GM23338 (cell line): ENCODE results near the gene AMZ1. TPM values are rescaled to one million over a fixed set of nuclear protein-coding genes. Genes with fewer than 3 reads are reported as not detected.

Experiments used
- ATAC-seq: fragments of 200-7000 bp; cut with Tn5 transposase; 3 replicates; pipeline ENCODE4 v1.9.1; 2020
- DNase-seq: peaks from one replicate; pipeline ENCODE4 v3.0.0-alpha.2; 2015; ENCODE audit warnings: low spot score
- H2AFZ ChIP-seq: fragments of 200-600 bp; sonication (generic); 2 replicates; pipeline ENCODE4 v1.8.0; 2016; ENCODE audit warnings: antibody characterized with exemption, mild to moderate bottlenecking, moderate library complexity
- H3F3A ChIP-seq: fragments of 200-600 bp; sonication (generic); replicated peaks from 2 replicates; pipeline ENCODE4 v1.8.0; 2017; ENCODE audit warnings: antibody characterized with exemption, mixed run types, low read depth
- H3K27ac ChIP-seq: fragments of 200-600 bp; sonication (generic); 2 replicates; pipeline ENCODE4 v1.6.1; 2016; ENCODE audit warnings: low read depth
- H3K27me3 ChIP-seq: fragments of 200-600 bp; sonication (generic); 2 replicates; pipeline ENCODE4 v1.8.0; 2016; ENCODE audit warnings: mild to moderate bottlenecking, mixed run types, moderate library complexity; ENCODE audit not compliant: insufficient read depth
- H3K36me3 ChIP-seq: fragments of 200-600 bp; sonication (generic); 2 replicates; pipeline ENCODE4 v1.8.0; 2016; ENCODE audit warnings: mild to moderate bottlenecking; ENCODE audit not compliant: insufficient read depth
- H3K4me1 ChIP-seq: fragments of 200-600 bp; sonication (generic); 2 replicates; pipeline ENCODE4 v1.8.0; 2016; ENCODE audit warnings: mild to moderate bottlenecking, moderate library complexity; ENCODE audit not compliant: insufficient read depth
- H3K4me2 ChIP-seq: fragments of 200-600 bp; sonication (generic); 2 replicates; pipeline ENCODE4 v1.7.1; 2017; ENCODE audit warnings: mixed run types
- H3K4me3 ChIP-seq: fragments of 200-600 bp; sonication (generic); 2 replicates; pipeline ENCODE4 v1.6.1; 2016; ENCODE audit warnings: mixed run types
- H3K79me2 ChIP-seq: fragments of 200-600 bp; sonication (generic); replicated peaks from 2 replicates; pipeline ENCODE4 v1.8.0; 2017; ENCODE audit warnings: mild to moderate bottlenecking; ENCODE audit not compliant: insufficient read depth
- H3K9me2 ChIP-seq: fragments of 200-600 bp; sonication (generic); 2 replicates; pipeline ENCODE4 v1.8.0; 2017; ENCODE audit not compliant: insufficient read depth
- H4K20me1 ChIP-seq: fragments of 200-600 bp; sonication (generic); replicated peaks from 2 replicates; pipeline ENCODE4 v1.8.0; 2017; ENCODE audit warnings: mild to moderate bottlenecking; ENCODE audit not compliant: insufficient read depth
- H3K27ac Mint-ChIP-seq: 2 replicates; pipeline ENCODE4 v1.8.0; 2020; ENCODE audit warnings: inconsistent platforms, mild to moderate bottlenecking, moderate library complexity, mixed read lengths
- H3K27me3 Mint-ChIP-seq: 3 replicates; pipeline ENCODE4 v1.8.0; 2022; ENCODE audit warnings: low read depth, mild to moderate bottlenecking, moderate library complexity, mixed read lengths, inconsistent platforms; ENCODE audit not compliant: insufficient read depth, poor library complexity
- H3K36me3 Mint-ChIP-seq: 3 replicates; pipeline ENCODE4 v1.8.0; 2021; ENCODE audit warnings: low read depth, mild to moderate bottlenecking, inconsistent platforms, moderate library complexity, mixed read lengths
- H3K4me1 Mint-ChIP-seq: 3 replicates; pipeline ENCODE4 v1.8.0; 2020; ENCODE audit warnings: mild to moderate bottlenecking, inconsistent platforms, mixed read lengths
- H3K4me3 Mint-ChIP-seq: 3 replicates; pipeline ENCODE4 v1.8.0; 2021; ENCODE audit warnings: moderate library complexity, mild to moderate bottlenecking, inconsistent platforms, mixed read lengths
- H3K9me3 Mint-ChIP-seq: 3 replicates; pipeline ENCODE4 v1.8.0; 2020; ENCODE audit warnings: moderate library complexity, mild to moderate bottlenecking, inconsistent platforms, mixed read lengths
- EZH2 ChIP-seq: fragments of 200-600 bp; sonication (generic); IDR thresholded peaks from one replicate; pipeline ENCODE4 v1.8.0; 2017; ENCODE audit warnings: antibody characterized with exemption, mild to moderate bottlenecking, low read depth; ENCODE audit not compliant: unreplicated experiment
- EZH2phosphoT487 ChIP-seq: fragments of 200-600 bp; sonication (generic); IDR thresholded peaks from one replicate; pipeline ENCODE4 v1.8.1; 2018; ENCODE audit warnings: antibody characterized with exemption; ENCODE audit not compliant: unreplicated experiment
- POLR2AphosphoS5 ChIP-seq: IDR thresholded peaks from 2 replicates; pipeline ENCODE4 v1.6.1; 2016; ENCODE audit warnings: antibody characterized with exemption, low read depth
- ZNF331 ChIP-seq: fragments of 250-450 bp; sonication (Bioruptor Pico); IDR thresholded peaks from 2 replicates; pipeline ENCODE4 v1.5.0; 2020; ENCODE audit warnings: low read depth, mild to moderate bottlenecking, moderate library complexity
- polyA plus RNA-seq: library from polyadenylated mRNA; unstranded; fragments of >200 nt; fragmentation: Nextera tagmentation; extraction: Ambion mirVana; gene quantifications from 2 replicates; pipeline ENCODE4 v1.2.1, GENCODE V29; 2016
- total RNA-seq: library from RNA; depleted of rRNA; stranded (reverse); fragments of >200 nt; shearing (Covaris generic); gene quantifications from 2 replicates; pipeline ENCODE4 v1.2.3, GENCODE V29; 2014
- TF ChIP-seq, protein P1 (sequence below), 2 experiments: fragments of 200-600 bp in 1 of 2; sonication (generic) in 1 of 2; conservative IDR thresholded peaks; 2 replicates each; pipeline versions ENCODE4 v1.5.1 to v1.6.1; 2016 to 2017; ENCODE audit warnings: antibody characterized with exemption in 2 of 2, low read depth in 2 of 2, mild to moderate bottlenecking in 2 of 2, moderate library complexity in 1 of 2
- TF ChIP-seq, protein P2 (sequence below): IDR thresholded peaks from one replicate; pipeline ENCODE4 v1.6.1; 2018; ENCODE audit warnings: antibody characterized with exemption; ENCODE audit not compliant: unreplicated experiment

The AMZ1 gene
- total and polyA plus RNA-seq, 2 experiments from 2014 or later = 0.73 to 4.5 TPM

DNA sequence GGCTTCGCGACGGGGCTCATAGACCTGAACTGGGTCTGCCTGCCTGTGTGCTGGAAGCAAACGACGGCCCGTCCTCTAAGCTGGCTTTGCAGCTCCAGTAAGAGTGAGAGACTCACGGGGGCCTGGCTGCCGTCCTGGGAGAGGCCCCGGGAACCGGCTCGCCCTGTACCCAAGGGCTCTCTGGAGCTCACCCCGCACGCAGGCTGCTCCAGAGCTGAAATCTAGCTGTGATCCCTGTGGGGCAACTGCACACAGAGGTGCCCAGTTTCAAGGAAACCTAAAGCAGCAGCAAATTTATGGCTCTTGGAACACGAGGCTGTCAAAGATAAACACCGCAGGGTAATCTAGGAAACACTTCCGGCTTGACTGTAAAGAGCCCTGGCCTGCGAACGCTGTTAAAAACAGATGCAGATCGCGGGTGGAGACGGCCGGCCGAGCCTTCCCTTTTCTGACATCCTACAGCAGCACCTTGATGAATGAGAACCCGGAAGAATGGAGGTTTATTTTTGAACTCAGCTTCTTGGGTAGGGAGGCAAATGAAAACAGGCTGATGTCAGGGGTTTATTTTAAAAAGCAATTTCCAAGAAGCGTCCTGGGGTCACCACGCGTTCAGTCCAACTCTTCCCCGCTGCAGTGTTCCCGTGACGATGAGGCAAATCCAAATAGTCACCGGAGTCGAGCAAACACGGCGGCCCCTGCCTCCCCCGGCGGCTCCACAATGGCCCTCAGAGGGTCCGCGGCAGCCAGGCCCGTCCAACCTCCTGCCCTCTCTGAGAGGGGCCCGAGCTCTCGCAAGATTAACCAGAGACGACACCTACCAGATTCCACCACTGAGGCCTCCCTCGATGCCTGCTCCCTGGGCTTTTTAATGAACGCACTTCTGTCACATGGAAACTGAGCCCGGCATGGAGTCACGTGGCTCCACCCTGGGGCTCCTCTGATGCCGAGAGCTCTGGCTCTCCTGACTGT is 29.6 kb downstream of the AMZ1 start (continued):
- TF ChIP-seq, protein P1, sequence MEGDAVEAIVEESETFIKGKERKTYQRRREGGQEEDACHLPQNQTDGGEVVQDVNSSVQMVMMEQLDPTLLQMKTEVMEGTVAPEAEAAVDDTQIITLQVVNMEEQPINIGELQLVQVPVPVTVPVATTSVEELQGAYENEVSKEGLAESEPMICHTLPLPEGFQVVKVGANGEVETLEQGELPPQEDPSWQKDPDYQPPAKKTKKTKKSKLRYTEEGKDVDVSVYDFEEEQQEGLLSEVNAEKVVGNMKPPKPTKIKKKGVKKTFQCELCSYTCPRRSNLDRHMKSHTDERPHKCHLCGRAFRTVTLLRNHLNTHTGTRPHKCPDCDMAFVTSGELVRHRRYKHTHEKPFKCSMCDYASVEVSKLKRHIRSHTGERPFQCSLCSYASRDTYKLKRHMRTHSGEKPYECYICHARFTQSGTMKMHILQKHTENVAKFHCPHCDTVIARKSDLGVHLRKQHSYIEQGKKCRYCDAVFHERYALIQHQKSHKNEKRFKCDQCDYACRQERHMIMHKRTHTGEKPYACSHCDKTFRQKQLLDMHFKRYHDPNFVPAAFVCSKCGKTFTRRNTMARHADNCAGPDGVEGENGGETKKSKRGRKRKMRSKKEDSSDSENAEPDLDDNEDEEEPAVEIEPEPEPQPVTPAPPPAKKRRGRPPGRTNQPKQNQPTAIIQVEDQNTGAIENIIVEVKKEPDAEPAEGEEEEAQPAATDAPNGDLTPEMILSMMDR (conservative IDR thresholded peaks at IDR 0.05; ENCODE audit: low read depth in 2 of 2) = no peak
- TF ChIP-seq POLR2AphosphoS5 = no peak
- TF ChIP-seq, protein P2, sequence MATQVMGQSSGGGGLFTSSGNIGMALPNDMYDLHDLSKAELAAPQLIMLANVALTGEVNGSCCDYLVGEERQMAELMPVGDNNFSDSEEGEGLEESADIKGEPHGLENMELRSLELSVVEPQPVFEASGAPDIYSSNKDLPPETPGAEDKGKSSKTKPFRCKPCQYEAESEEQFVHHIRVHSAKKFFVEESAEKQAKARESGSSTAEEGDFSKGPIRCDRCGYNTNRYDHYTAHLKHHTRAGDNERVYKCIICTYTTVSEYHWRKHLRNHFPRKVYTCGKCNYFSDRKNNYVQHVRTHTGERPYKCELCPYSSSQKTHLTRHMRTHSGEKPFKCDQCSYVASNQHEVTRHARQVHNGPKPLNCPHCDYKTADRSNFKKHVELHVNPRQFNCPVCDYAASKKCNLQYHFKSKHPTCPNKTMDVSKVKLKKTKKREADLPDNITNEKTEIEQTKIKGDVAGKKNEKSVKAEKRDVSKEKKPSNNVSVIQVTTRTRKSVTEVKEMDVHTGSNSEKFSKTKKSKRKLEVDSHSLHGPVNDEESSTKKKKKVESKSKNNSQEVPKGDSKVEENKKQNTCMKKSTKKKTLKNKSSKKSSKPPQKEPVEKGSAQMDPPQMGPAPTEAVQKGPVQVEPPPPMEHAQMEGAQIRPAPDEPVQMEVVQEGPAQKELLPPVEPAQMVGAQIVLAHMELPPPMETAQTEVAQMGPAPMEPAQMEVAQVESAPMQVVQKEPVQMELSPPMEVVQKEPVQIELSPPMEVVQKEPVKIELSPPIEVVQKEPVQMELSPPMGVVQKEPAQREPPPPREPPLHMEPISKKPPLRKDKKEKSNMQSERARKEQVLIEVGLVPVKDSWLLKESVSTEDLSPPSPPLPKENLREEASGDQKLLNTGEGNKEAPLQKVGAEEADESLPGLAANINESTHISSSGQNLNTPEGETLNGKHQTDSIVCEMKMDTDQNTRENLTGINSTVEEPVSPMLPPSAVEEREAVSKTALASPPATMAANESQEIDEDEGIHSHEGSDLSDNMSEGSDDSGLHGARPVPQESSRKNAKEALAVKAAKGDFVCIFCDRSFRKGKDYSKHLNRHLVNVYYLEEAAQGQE = no peak
- no peak for TF ChIP-seq EZH2phosphoT487

DNA sequence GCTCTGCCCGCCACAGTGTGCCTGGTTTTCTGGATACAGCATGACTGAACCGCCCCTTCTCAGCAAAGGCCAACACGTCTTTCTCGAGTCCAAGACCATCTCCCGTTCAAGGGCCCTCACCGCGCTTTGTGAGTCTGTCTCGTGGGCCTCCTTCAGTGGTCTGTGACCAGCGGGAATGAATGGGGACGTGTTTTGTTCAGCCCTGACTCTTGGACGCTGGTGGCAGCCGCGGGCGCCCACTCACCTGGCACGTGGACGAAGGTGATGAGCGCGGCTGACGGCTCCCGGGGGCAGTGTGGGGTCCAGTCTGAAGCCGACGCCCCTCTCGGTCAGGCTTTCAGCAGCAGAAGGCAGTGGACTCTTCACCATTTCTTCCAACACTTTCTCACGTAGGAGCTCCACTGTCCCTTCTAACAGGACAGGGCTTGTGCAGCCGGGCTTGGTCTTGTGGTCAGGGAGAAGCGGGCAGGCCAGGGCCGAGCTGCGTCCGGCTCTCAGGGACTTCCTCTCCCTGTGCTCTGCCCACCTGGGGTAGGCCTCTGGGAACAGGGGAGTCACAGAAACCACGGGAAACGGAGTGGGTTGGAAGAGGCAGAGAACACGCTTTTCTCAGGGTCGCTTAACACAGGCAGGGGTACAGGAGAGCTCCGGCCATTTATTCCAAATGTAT is 30.4 kb downstream of the AMZ1 start:
- Histone ChIP-seq H3K27me3 (no peaks in the 10 kb centered on the region), H3K27ac (no peak overlapping the region), H3K79me2 (no peaks in the 10 kb centered on the region), H3K4me2 (no peak overlapping the region), H2AFZ (no peak overlapping the region), H4K20me1 (no peaks in the 10 kb centered on the region; the same call in none of the 2 replicates), H3F3A (peaks cover 3% of the 10 kb centered on the region; the same call in 1 of the 2 replicates), H3K4me1 (no peaks in the 10 kb centered on the region), H3K36me3 (0 out of 2 replicates have a peak, but pooled peaks cover 4% of the 10 kb centered on the region), H3K9me2 (no peaks in the 10 kb centered on the region), H3K4me3 (no peak overlapping the region)
- ATAC-seq (no peak), DNase-seq (no peak)
- Mint-ChIP-seq H3K27ac (no peak overlapping the region), H3K9me3 (no peaks in the 10 kb centered on the region), H3K4me3 (no peak overlapping the region), H3K4me1 (peaks cover 18% of the 10 kb centered on the region), H3K36me3 (peaks cover 46% of the 10 kb centered on the region), H3K27me3 (peaks cover 23% of the 10 kb centered on the region)
- TF ChIP-seq EZH2phosphoT487 = no peak
- no peak for TF ChIP-seq ZNF331 (CRISPR knock-in tag)
- TF ChIP-seq, protein P2 = no peak
- TF ChIP-seq EZH2 = no peak
